ENCODE results near the gene SMPDL3A.
"Not testable (repeated sequence)": the region's sequence is repeated elsewhere in the genome, so short reads cannot be mapped to it uniquely, and the experiment has no call there.

Gene SMPDL3A

GRCh38 chr6:122789182-122790027 is at the start of gene SMPDL3A:
Gene SMPDL3A, plus strand, starts transcription at chr6:122789258. Its CDS starts 89 bp downstream, at chr6:122789347.
- peak; percentile 3 to 13 for DNase-seq

DNA sequence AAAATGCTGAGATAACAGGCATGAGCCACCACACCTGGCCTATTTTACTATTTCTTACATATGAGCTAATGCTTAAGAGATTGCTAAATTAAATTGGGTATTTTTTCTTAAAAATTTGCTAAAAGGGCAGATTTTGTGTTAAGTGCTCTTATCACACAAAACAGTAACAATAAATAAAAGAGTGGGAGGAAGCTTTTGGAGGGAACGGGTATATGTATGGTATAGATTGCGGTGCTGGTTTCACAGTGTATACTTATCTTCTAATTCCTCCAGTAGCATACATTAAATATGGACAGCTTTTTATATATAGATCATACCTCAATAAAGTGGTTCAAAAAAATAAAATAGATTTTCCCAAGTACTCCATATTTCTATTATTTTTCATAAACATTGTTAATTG is 49.0 kb upstream of the SMPDL3A start:
- DNase-seq = no peak

GRCh38 chr6:122740936-122741335 is 48.1 kb upstream of the SMPDL3A start:
- DNase-seq = no peak

DNA sequence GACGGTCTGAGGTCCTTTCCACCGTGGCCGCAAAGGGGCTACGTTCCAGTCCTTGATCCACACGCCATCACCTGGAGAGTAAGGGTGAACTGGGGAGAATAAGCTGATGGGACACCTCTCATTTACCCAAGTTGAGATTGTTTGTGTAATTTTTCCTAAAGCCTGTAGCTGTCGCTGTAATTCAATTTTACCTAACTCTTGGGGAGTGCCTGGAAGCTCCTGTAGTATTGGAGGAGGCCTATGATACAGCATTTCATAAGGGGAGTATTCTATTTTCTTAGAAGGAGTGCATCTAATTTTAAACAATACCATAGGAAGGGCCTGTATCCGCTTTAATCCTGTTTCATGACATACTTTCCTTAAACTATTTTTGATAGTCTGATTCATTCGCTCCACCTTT is 44.8 kb upstream of the SMPDL3A start:
- DNase-seq = not testable (repeated sequence)

DNA sequence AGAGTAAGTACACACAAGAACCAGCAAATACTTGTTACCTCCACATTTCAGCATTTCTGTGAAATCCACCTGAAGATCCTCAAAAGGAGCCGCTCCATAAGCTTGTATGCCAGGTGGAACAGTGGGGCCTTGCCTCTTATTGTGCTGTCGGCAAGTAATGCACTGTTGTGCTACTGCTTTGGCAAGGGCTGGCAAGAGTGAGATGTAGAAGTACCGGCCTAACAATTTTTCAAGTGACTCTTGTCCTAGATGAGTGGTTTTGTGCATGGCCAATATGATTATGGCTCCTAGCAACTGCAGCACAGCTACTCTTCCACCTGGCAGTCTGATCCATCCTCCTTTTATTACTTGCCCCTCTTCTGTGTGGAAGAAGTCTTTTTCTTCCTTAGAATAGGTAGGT is 44.2 kb upstream of the SMPDL3A start:
- not testable (repeated sequence) for DNase-seq

GRCh38 chr6:122746688-122747087 is 42.4 kb upstream of the SMPDL3A start:
- no peak for DNase-seq

GRCh38 chr6:122747573-122747972 is 41.5 kb upstream of the SMPDL3A start:
- DNase-seq = no peak

- DNase-seq = not testable (repeated sequence)
These were observed 40.1 kb upstream of the SMPDL3A start for GRCh38 chr6:122748945-122749344.

- no peak for DNase-seq
These were observed 39.5 kb upstream of the SMPDL3A start for GRCh38 chr6:122749451-122750050.

- DNase-seq = no peak
These were observed 37.7 kb upstream of the SMPDL3A start for GRCh38 chr6:122751326-122751725.

- DNase-seq = no peak
These were observed 36.6 kb upstream of the SMPDL3A start for GRCh38 chr6:122752459-122752858.

DNA sequence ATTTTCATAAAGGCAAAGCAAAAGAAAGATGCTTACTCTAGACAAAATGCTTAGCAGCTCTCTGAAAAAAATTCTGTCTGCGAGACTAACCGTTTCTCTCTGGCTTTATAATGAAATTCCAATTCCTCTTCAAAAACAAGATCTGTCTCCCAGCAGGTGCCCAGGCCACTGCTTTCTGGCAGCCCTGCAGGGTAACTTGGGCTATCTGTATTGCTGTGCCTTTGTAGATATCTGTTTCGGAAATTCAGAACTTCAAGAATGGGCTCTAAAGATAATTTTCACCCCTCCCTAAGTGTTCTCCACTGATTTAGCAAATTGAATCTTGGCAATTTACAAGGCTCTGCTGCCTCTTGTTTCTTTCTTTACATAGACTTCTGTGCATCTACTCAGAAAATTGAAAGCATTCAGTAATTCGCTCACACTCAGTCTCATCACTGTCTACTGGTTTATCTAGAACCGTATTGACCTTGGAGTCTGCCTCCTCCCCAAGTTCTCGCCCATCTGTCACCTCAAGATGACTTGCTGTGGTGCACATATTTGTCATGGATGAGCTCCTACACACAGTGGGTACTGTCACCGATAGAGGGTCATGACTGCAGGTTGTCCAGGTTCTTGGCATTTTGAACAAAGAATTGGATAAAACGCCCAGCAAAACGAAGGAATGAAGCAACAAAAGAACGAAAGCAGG is 35.9 kb upstream of the SMPDL3A start:
- no peak for DNase-seq

DNA sequence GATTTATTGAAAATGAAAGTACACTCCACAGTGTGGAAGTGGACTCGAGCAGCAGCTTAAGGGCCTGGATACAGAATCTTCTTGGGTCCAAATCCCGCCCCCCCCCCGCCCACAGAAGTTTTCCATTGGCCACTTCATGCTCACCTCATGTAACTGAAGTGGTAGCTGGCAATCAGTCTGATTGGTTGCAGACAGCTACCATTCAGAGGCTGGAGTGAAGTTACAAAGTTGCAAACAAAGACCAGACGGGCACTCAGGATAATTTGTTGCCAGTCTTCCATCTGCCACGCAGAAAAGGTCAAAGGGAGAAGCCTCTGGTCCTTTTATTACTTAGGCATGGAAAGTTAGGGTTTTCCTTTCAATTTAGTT is 35.4 kb upstream of the SMPDL3A start:
- DNase-seq = no peak

GRCh38 chr6:122754191-122754731 is 34.8 kb upstream of the SMPDL3A start:
- no peak for DNase-seq

DNA sequence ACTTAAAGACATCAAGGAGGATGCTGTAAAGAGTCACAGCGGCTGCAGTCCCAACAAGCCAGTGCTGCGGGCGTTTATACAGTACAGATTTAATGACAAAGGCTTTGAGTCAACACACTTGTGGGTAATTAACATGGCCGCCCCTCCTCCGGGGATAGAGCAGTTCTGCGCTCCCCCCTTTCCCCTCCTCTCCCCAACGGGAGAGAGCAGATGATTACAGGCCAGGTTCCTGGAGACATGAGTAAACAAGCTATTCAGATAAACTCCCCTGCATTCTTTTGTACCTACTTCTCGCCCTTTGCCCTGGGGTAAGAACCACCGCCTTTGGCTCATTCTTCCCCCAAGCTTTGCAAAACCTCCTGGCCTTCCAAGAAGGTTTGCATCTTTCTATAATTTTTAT is 33.2 kb upstream of the SMPDL3A start:
- no peak for DNase-seq

- no peak for DNase-seq
These were observed 30.1 kb upstream of the SMPDL3A start for GRCh38 chr6:122758927-122759334.

DNA sequence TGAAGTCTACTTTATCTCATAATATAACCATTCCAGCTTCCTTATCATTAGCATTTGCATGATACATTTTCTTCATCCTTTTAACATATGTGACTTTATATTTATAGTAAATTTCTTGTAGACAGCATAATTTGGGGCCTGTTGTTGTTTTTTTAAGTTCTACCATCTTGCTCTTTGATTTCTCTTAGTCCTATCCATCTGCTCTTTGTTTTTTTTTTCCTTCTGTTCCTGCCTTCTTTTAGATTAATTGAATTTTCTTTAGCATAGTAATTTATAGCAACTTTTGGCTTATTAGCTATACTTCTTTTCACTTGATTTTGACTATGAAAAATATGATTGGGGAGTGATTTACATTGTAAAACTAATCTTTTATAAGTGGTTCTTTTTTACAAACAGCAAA is 28.7 kb upstream of the SMPDL3A start:
- DNase-seq = no peak

DNA sequence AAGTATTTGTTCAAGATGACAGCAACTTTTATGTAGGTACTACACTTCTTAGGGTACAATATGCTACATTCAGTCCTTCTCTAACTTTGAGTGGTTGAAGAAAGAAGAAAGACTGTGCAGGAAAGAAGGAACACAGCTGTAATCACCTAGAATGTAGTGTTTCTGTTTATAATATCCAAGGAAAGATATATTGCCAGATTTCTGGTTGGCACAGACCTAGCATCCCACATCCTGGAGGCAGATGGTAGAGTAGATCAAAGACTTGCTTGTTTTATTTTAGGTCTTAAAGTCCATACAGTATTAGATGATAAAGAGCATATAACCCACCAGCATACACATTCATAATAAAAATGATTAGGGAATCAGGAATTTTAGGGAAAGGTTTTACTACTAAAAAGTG is 22.8 kb upstream of the SMPDL3A start:
- DNase-seq = no peak

- DNase-seq = no peak
These were observed 18.0 kb upstream of the SMPDL3A start for GRCh38 chr6:122770835-122771601.

DNA sequence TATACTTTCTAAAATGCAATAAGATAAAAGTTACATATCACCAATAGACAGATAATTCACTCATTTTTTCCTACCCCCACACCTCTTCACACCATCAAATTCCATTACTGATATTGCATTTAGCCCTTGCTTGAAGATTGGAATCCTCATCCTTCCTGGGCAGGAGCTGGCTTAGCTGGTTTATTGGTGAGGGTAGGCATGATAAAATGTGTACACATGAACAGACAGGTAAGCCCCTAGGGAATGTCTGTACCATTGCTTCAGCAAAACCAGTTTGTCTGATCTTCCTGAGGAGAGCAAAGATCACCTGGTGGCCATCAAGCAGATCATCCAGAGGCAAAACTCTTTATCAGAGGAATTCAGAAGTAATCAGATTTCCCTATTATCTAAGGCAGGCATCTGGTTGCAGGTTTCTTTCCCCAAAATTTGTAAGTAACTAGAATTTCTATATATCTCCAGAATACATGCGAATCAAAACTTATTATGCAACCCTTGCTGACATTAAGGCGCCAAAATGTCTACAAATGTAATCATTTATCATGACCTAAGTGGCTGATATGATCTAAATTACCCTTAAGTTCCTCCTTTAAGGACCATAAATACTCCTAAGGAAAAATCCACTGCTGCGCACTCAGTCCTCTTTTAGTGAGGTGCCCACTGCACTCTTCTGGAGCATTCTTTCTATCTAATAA is 16.2 kb upstream of the SMPDL3A start:
- DNase-seq = no peak

- no peak for DNase-seq
These were observed 13.1 kb upstream of the SMPDL3A start for GRCh38 chr6:122775975-122776374.

GRCh38 chr6:122778302-122778701 is 10.8 kb upstream of the SMPDL3A start:
- no peak for DNase-seq

Data from stimulated activated CD4-positive, alpha-beta T cell treated with anti-CD3 and anti-CD28 coated beads, Interleukin-2, amount 100 ng/mL, for 48 hours (primary cell).